SH-SY5Y (cell line): ENCODE data around the gene SGMS1.

ENCODE experiments used
- GATA2 ChIP-seq: IDR thresholded peaks from 2 replicates; pipeline ENCODE4 v1.6.1; 2011; ENCODE audit warnings: mild to moderate bottlenecking, low read depth, low read length
- GATA3 ChIP-seq: IDR thresholded peaks from 2 replicates; pipeline ENCODE4 v1.6.1; 2011; ENCODE audit warnings: low read depth, mild to moderate bottlenecking, low read length, moderate library complexity

DNA sequence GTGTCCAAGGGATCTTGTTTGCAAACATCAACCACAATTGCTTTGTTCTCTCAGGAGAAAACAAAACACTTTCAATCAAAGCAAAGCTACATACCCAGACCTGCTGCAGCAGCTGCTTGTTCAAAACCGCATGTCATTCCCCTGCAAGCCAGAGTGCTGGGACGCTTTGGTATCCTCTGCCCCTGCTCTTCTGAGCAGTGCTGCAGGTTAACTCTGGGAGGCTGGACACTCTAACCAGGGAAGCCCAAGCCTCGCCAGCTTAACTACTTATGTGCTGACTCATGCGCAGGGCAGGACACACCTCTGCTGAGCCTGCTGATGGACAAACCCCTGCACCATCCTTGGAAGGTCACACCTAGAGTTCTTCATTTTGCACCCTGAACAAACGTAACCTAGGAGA lies 344.3 kb downstream of the SGMS1 start:
- no peak for TF ChIP-seq GATA2
- no peak for TF ChIP-seq GATA3
